Gastrocnemius medialis (tissue), 4 donors: ENCODE measurements around the gene FHOD1. TPM values are rescaled to one million over a fixed set of nuclear protein-coding genes. Genes with fewer than 3 reads are reported as not detected.
A peak's percentile ranks its signal among the peaks of the same experiment; 100 is the strongest.

Source experiments
- ATAC-seq, 2 donors: fragments of 150-250 bp; one replicate each; pipeline ENCODE4 v1.9.1; 2016
- DNase-seq, 2 donors: peaks; one replicate each; pipeline ENCODE4 v3.0.0-alpha.2; 2019
- H3K27ac ChIP-seq, 4 donors: fragments of 200-600 bp; sonication (generic); 1 replicate in 1 of 4; 2 replicates in 3 of 4; pipeline ENCODE4 v1.5.1; 2016 to 2018; ENCODE audit warnings: mild to moderate bottlenecking in 2 of 4, moderate library complexity in 1 of 4
- H3K27me3 ChIP-seq, 3 donors: fragments of 200-600 bp; sonication (generic) in 2 of 3; 1 replicate in 1 of 3; 2 replicates in 2 of 3; pipeline versions ENCODE4 v1.5.1 to v1.6.0; 2016 to 2019; ENCODE audit warnings: mild to moderate bottlenecking in 1 of 3, moderate library complexity in 1 of 3
- H3K36me3 ChIP-seq, 2 donors: fragments of 200-600 bp; sonication (generic) in 1 of 2; one replicate each; pipeline ENCODE4 v1.5.1; 2017 to 2018
- H3K4me1 ChIP-seq, 2 donors: fragments of 200-600 bp; sonication (generic) in 1 of 2; one replicate each; pipeline ENCODE4 v1.5.1; 2016 to 2017; ENCODE audit warnings: mild to moderate bottlenecking in 2 of 2
- H3K4me3 ChIP-seq, 4 donors: fragments of 200-600 bp; sonication (generic) in 3 of 4; 1 replicate in 1 of 4; 2 replicates in 3 of 4; pipeline ENCODE4 v1.5.1; 2016 to 2019; ENCODE audit warnings: mild to moderate bottlenecking in 2 of 4
- H3K9me3 ChIP-seq, 3 donors: fragments of 200-600 bp; sonication (generic) in 2 of 3; 1 replicate in 1 of 3; 2 replicates in 2 of 3; pipeline ENCODE4 v1.5.1; 2016 to 2019
- CTCF ChIP-seq, 5 experiments: fragments of 450-650 bp in 3 of 5; fragments of 200-600 bp in 2 of 5; sonication (generic) in 2 of 5; IDR thresholded peaks in 4 of 5; conservative IDR thresholded peaks in 1 of 5; 1 replicate in 4 of 5; 2 replicates in 1 of 5; pipeline ENCODE4 v1.5.1; 2016 to 2019; ENCODE audit warnings: antibody characterized with exemption in 5 of 5, mild to moderate bottlenecking in 3 of 5, moderate library complexity in 3 of 5
- POLR2A ChIP-seq, 2 donors: fragments of 450-650 bp; IDR thresholded peaks; one replicate each; pipeline ENCODE4 v1.6.1; 2017; ENCODE audit warnings: antibody characterized with exemption in 2 of 2, mild to moderate bottlenecking in 2 of 2, moderate library complexity in 2 of 2
- in situ Hi-C, 4 donors: fragments of 200-750 bp; cut with MboI; loops; one replicate each; pipeline versions ENCODE4 v1.15.0 to v1.8.0; 2017; ENCODE audit warnings: low sequenced_read_pairs in 4 of 4
- intact Hi-C: fragments of 100-400 bp; cut with DNase I; formaldehyde crosslinking; loops from one replicate; pipeline ENCODE4 v1.15.1; 2023; ENCODE audit warnings: low total_unique reads
- total RNA-seq, 4 donors: library from RNA; depleted of rRNA; stranded (reverse); fragments of >200 nt; gene quantifications; one replicate each; pipeline versions ENCODE4 v1.1.0 to v1.2.3, GENCODE V29; 2016

Gene FHOD1
- total RNA-seq, 4 donors from 2014 or later, result 26.3 to 65.3 (median 52.4) TPM

- Histone ChIP-seq H3K36me3 (no peaks in the 10 kb centered on the region), H3K9me3 (no peaks in the 10 kb centered on the region), H3K4me1 (peaks cover 15 to 31% of the 10 kb centered on the region in 2 donors), H3K4me3 (peak overlapping the region; percentile 65 to 88 (median 70)), H3K27me3 (no peaks in the 10 kb centered on the region), H3K27ac (peak overlapping the region; percentile 85 to 97 (median 95))
- intact Hi-C loops, result loop anchor here (1.0 kb wide), 1 partner anchor 25 kb away; the partner anchor contains the start of genes FBXL8 and TRADD
- TF ChIP-seq POLR2A (IDR thresholded peaks at IDR 0.05) (no peak), CTCF (IDR thresholded peaks at IDR 0.05 in 4 of 5, conservative IDR thresholded peaks at IDR 0.05 in 1 of 5) (no peak)
- in situ Hi-C loops, result no loop called here
- DNase-seq, result no peak
- peak in 1 of 2 donors; percentile 18 for ATAC-seq
Observed at GRCh38 chr16:67184453-67184994, 62.8 kb downstream of the FHOD1 start.

GRCh38 chr16:67183627-67184452, 63.4 kb downstream of the FHOD1 start, which contains the start of gene MATCAP1:
MATCAP1 (minus strand) TSS chr16:67183963; CDS start chr16:67180610, 3,353 bp downstream.
- Histone ChIP-seq H3K4me3 (peak within 1 kb of the TSS; percentile 65 to 88 (median 70)), H3K27ac (peak within 1 kb of the TSS; percentile 85 to 97 (median 95)), H3K4me1 (peaks cover 15 to 31% of the 10 kb centered on the region in 2 donors), H3K27me3 (no peaks in the 10 kb centered on the region), H3K36me3 (no peaks in the 10 kb centered on the region), H3K9me3 (no peaks in the 10 kb centered on the region)
- ATAC-seq (peak; percentile 93 to 96), DNase-seq (peak; percentile 95 to 97)
- in situ Hi-C loops, result no loop called here
- intact Hi-C loops, result loop anchor here (1.0 kb wide), 1 partner anchor 25 kb away; the partner anchor contains the start of genes FBXL8 and TRADD
- TF ChIP-seq POLR2A (IDR thresholded peaks at IDR 0.05), result peak; percentile 61 to 63
- TF ChIP-seq CTCF (IDR thresholded peaks at IDR 0.05 in 4 of 5, conservative IDR thresholded peaks at IDR 0.05 in 1 of 5), result no peak

- in situ Hi-C loops (no loop called here), intact Hi-C loops (no loop called here)
- TF ChIP-seq CTCF (IDR thresholded peaks at IDR 0.05 in 4 of 5, conservative IDR thresholded peaks at IDR 0.05 in 1 of 5), result no peak
- no peak for TF ChIP-seq POLR2A (IDR thresholded peaks at IDR 0.05)
- Histone ChIP-seq H3K27me3 (no peaks in the 10 kb centered on the region), H3K4me1 (peaks cover 21 to 31% of the 10 kb centered on the region in 2 donors), H3K27ac (peak overlapping the region; percentile 85 to 97 (median 95)), H3K9me3 (no peaks in the 10 kb centered on the region), H3K36me3 (no peaks in the 10 kb centered on the region), H3K4me3 (peak overlapping the region; percentile 65 to 88 (median 70))
- DNase-seq (no peak), ATAC-seq (no peak)
Observed at GRCh38 chr16:67183284-67183626, 64.0 kb downstream of the FHOD1 start.

GRCh38 chr16:67182288-67182687, 65.0 kb downstream of the FHOD1 start:
- no peaks in the 10 kb centered on the region for H3K27me3 ChIP-seq
- no peaks in the 10 kb centered on the region for H3K36me3 ChIP-seq
- no peaks in the 10 kb centered on the region for H3K9me3 ChIP-seq
- intact Hi-C loops (no loop called here), in situ Hi-C loops (no loop called here)
- TF ChIP-seq CTCF (IDR thresholded peaks at IDR 0.05 in 4 of 5, conservative IDR thresholded peaks at IDR 0.05 in 1 of 5), result no peak
- no peak for TF ChIP-seq POLR2A (IDR thresholded peaks at IDR 0.05)
- no peak overlapping the region for H3K4me3 ChIP-seq
- DNase-seq, result no peak
- no peak for ATAC-seq
- peak overlapping the region in 1 of 4 donors; percentile 57 for H3K27ac ChIP-seq
- H3K4me1 ChIP-seq, result peaks cover 30 to 37% of the 10 kb centered on the region in 2 donors
